ENCODE measurements around the gene CTAG1B. TPM values are rescaled to one million over a fixed set of nuclear protein-coding genes. Genes with fewer than 3 reads are reported as not detected.

CTAG1B gene
- total RNA-seq, 2 experiments from 2014 or later, result not detected

DNA sequence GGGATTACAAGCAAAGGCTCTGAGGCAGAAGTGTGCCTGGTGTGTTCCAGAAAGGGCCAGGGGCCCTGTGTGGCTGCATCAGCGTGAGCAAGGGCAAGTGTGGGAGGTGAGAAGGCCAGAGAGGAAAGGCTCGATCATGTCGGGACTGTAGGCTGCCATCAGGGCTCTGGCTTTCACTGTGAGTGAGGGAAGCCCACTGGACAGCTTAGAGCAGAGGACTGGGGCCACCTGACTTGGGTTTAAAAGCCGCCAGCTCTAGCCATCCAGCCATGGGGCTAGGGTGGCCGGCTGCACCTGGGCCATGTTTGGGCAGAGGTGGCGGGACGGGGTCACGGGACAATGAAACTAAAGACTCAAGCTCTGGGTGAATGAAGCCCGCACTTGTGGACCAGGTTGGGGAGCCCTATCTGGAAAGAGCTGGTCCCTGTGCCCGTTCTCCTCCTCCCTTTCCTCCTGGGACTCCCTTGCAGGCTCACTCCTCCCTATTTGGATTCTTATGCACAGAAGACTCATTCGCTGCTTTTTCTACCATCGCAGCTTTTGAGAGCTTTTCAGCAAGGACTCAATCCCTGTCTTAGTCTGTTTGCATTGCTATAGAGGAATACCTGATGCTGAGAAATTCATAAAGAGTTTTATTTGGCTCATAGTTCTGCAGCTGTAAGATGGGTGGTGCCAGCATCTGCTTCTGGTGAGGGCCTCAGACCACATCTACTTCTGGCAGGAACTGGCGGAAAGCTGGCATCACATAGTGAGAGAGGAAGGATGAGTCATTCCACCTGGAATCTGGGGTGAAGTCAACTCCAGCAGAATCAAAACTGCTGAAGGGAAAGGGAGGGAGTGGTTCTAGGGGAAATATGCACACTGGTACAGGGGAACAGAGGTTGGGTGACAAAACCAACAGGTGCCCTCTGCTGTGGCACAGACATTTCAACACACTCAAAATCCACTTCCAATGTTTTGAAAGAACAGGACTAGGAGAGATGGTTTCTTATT lies 15.3 kb downstream of the CTAG1B start:
- DNase-seq (ENCODE audit: low spot score), result no peak
- Histone ChIP-seq H4K20me1 (ENCODE audit: insufficient read depth, low read length) (no peaks in the 10 kb centered on the region), H3K4me3 (ENCODE audit: low read depth, low read length, poor library complexity, severe bottlenecking) (no peak overlapping the region), H3K4me2 (ENCODE audit: low read length) (no peak overlapping the region), H3K79me2 (ENCODE audit: insufficient read depth, low read depth, low read length) (no peaks in the 10 kb centered on the region), H2AFZ (ENCODE audit: low read length) (no peak overlapping the region), H3K4me1 (ENCODE audit: insufficient read depth, low read length, poor library complexity, severe bottlenecking) (no peaks in the 10 kb centered on the region), H3K36me3 (ENCODE audit: insufficient read depth, low read length) (no peaks in the 10 kb centered on the region), H3K9me2 (ENCODE audit: insufficient read depth, low read length) (no peaks in the 10 kb centered on the region), H3K9me3 (ENCODE audit: low read length) (no peaks in the 10 kb centered on the region), H3K27ac (ENCODE audit: low read depth, low read length, poor library complexity, severe bottlenecking) (no peak overlapping the region)
- intact Hi-C loops (cut with micrococcal nuclease; ENCODE audit: unreplicated experiment), result no loop called here
- ChIA-PET POLR2A (no interaction called here), CTCF (ENCODE audit: unreplicated experiment) (no interaction called here)
- no peak for TF ChIP-seq CTCF (conservative IDR thresholded peaks at IDR 0.05; ENCODE audit: low read length)
- BruUV-seq (replicated peaks), result no TSS peak

DNA sequence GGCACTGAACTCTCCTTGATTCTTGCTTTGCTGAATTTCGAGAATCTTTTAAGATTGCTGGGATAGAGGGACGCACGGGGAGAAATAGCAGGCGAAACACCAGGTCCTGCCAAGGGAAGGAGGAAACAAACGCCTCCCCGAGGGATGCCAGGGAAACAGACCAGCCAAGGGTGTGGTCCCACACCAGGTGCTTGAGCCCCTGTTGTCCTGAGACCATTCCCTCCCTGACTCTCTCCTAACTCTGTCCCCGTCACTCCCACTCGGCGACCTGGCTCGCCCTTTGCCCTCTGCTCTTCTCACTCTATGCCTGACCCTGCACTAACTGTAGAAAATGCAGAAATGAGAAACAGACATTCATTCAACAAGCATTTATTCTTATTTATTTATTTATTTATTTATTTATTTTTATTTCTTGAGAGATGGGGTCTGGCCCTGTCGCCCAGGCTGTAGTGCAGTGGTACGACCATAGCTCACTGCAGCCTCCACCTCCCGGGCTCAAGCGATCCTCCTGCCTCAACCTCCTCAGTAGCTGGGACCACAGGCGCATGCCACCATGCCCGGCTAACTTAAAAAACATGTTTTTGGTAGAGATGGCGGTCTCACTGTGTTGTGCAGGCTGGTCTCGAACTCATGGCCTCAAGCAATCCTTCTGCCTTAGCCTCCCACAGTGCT lies 16.2 kb downstream of the CTAG1B start:
- H3K36me3 ChIP-seq (ENCODE audit: insufficient read depth, low read length), result no peaks in the 10 kb centered on the region
- H3K79me2 ChIP-seq (ENCODE audit: insufficient read depth, low read depth, low read length), result no peaks in the 10 kb centered on the region
- ChIA-PET CTCF (ENCODE audit: unreplicated experiment) (no interaction called here), POLR2A (no interaction called here)
- no peak overlapping the region for H3K27ac ChIP-seq (ENCODE audit: low read depth, low read length, poor library complexity, severe bottlenecking)
- H2AFZ ChIP-seq (ENCODE audit: low read length), result no peak overlapping the region
- no peaks in the 10 kb centered on the region for H3K9me3 ChIP-seq (ENCODE audit: low read length)
- no peak overlapping the region for H3K4me2 ChIP-seq (ENCODE audit: low read length)
- no peak for TF ChIP-seq EZH2phosphoT487 (IDR thresholded peaks at IDR 0.05; ENCODE audit: borderline replicate concordance, low read depth, low read length)
- no peak for TF ChIP-seq CTCF (conservative IDR thresholded peaks at IDR 0.05; ENCODE audit: low read length)
- no peaks in the 10 kb centered on the region for H3K4me1 ChIP-seq (ENCODE audit: insufficient read depth, low read length, poor library complexity, severe bottlenecking)
- H4K20me1 ChIP-seq (ENCODE audit: insufficient read depth, low read length), result no peaks in the 10 kb centered on the region
- no peak overlapping the region for H3K4me3 ChIP-seq (ENCODE audit: low read depth, low read length, poor library complexity, severe bottlenecking)
- DNase-seq (ENCODE audit: low spot score), result no peak
- H3K9me2 ChIP-seq (ENCODE audit: insufficient read depth, low read length), result no peaks in the 10 kb centered on the region
- intact Hi-C loops (cut with micrococcal nuclease; ENCODE audit: unreplicated experiment), result no loop called here
- BruUV-seq (replicated peaks), result no TSS peak

DNA sequence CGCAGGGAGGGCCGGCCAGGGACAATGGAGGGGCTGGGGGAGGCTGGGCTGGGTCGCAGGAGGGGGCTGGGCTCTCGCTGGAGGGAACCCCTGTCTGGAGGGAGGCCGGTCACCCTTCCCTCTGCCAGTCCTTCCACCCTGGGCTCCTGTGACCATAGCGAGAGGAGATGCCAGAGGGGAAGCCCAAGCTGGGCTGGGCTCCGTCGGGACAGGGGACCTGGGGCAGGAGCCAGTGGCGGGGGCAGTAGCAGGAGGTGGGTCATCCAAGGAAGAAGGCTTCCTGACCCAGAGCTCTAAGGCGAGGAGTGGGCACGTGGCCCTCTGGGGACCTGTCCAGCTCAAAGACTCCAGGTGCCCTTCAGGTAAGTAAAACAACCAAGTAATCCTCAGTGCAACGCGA lies 16.9 kb downstream of the CTAG1B start:
- Histone ChIP-seq H3K79me2 (ENCODE audit: insufficient read depth, low read depth, low read length) (no peaks in the 10 kb centered on the region), H3K9me3 (ENCODE audit: low read length) (no peaks in the 10 kb centered on the region), H4K20me1 (ENCODE audit: insufficient read depth, low read length) (no peaks in the 10 kb centered on the region), H3K4me1 (ENCODE audit: insufficient read depth, low read length, poor library complexity, severe bottlenecking) (no peaks in the 10 kb centered on the region), H3K4me2 (ENCODE audit: low read length) (no peak overlapping the region), H3K27ac (ENCODE audit: low read depth, low read length, poor library complexity, severe bottlenecking) (no peak overlapping the region), H3K36me3 (ENCODE audit: insufficient read depth, low read length) (no peaks in the 10 kb centered on the region), H2AFZ (ENCODE audit: low read length) (no peak overlapping the region), H3K9me2 (ENCODE audit: insufficient read depth, low read length) (no peaks in the 10 kb centered on the region), H3K4me3 (ENCODE audit: low read depth, low read length, poor library complexity, severe bottlenecking) (no peak overlapping the region)
- ChIA-PET POLR2A (no interaction called here), CTCF (ENCODE audit: unreplicated experiment) (no interaction called here)
- intact Hi-C loops (cut with micrococcal nuclease; ENCODE audit: unreplicated experiment), result no loop called here
- DNase-seq (ENCODE audit: low spot score), result no peak
- TF ChIP-seq EZH2phosphoT487 (IDR thresholded peaks at IDR 0.05; ENCODE audit: borderline replicate concordance, low read depth, low read length) (no peak), CTCF (conservative IDR thresholded peaks at IDR 0.05; ENCODE audit: low read length) (no peak)
- no TSS peak for BruUV-seq (replicated peaks)
